Tibial artery (tissue), 4 donors: ENCODE results near the gene ALPI.

Experiments used
- DNase-seq, 2 donors: peaks; one replicate each; pipeline ENCODE4 v3.0.0-alpha.2; 2019
- H3K27ac ChIP-seq, 2 donors: fragments of 200-600 bp; sonication (generic) in 1 of 2; 1 replicate in 1 of 2; 2 replicates in 1 of 2; pipeline ENCODE4 v1.5.1; 2018 to 2019; ENCODE audit warnings: mild to moderate bottlenecking in 1 of 2
- H3K27me3 ChIP-seq, 2 donors: fragments of 200-600 bp; sonication (generic) in 1 of 2; one replicate each; pipeline versions ENCODE4 v1.5.1 to v1.6.0; 2016 to 2019
- H3K36me3 ChIP-seq, 3 donors: fragments of 200-600 bp; sonication (generic) in 2 of 3; one replicate each; pipeline ENCODE4 v1.5.1; 2016 to 2019; ENCODE audit warnings: mild to moderate bottlenecking in 2 of 3
- H3K4me1 ChIP-seq, 4 donors: fragments of 200-600 bp; sonication (generic) in 2 of 4; 1 replicate in 3 of 4; 2 replicates in 1 of 4; pipeline ENCODE4 v1.5.1; 2016 to 2019
- H3K4me3 ChIP-seq, 2 donors: fragments of 200-600 bp; sonication (generic) in 1 of 2; 1 replicate in 1 of 2; 2 replicates in 1 of 2; pipeline ENCODE4 v1.5.1; 2018 to 2019; ENCODE audit warnings: mild to moderate bottlenecking in 2 of 2
- H3K9me3 ChIP-seq, 3 donors: fragments of 200-600 bp; sonication (generic) in 1 of 3; one replicate each; pipeline ENCODE4 v1.5.1; 2016 to 2019
- intact Hi-C: fragments of 100-400 bp; cut with DNase I; formaldehyde crosslinking; loops from one replicate; pipeline ENCODE4 v1.15.0; 2023; ENCODE audit warnings: low total_unique reads
- TF ChIP-seq, protein P1 (sequence below), 2 experiments: fragments of 200-600 bp in 1 of 2; fragments of 450-650 bp in 1 of 2; IDR thresholded peaks; one replicate each; pipeline ENCODE4 v1.5.1; 2017 to 2019; ENCODE audit warnings: antibody characterized with exemption in 2 of 2, mild to moderate bottlenecking in 1 of 2, moderate library complexity in 1 of 2

Gene ALPI

DNA sequence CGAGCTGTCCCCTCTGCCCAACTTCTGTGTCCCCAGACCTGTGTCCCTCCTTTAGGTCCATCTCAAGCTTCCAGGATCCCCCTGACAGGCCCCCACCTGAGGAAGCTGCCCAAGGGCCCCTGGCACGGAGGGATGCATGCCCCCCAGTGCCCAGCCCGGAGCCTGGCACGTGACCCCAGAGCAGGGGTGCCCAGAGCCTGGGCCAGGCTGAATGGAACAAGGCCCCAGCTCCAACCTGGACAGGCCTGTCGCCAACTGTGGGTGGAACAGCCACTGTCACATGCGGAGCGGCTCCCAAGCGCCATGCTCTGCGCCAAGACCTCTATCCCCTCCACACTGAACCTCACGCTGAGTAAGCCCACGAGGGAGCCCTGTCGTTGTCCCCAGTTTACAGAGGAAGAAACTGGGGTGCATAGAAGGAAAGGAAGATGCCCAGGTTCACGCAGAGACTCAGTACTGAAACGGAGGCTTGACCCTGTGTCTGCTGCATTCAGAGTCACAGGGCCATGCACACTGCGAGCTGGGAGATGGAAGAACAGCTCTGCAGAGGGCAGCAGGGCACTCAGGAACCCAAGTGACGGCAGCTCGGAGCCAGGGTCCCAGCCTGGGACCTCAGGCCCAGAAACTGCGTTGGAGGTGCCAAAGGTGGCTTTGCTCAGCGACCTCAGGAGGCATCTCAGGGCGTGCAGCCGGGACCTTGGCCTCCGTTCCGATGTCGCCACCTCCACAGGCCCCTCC, 37.2 kb downstream of the ALPI start:
- Histone ChIP-seq H3K9me3 (no peaks in the 10 kb centered on the region), H3K4me1 (no peaks in the 10 kb centered on the region), H3K27ac (no peak overlapping the region), H3K27me3 (peaks cover 0 to 43% of the 10 kb centered on the region in 2 donors), H3K36me3 (no peaks in the 10 kb centered on the region), H3K4me3 (no peak overlapping the region)
- DNase-seq = no peak
- intact Hi-C loops = no loop called here
- TF ChIP-seq, protein P1, sequence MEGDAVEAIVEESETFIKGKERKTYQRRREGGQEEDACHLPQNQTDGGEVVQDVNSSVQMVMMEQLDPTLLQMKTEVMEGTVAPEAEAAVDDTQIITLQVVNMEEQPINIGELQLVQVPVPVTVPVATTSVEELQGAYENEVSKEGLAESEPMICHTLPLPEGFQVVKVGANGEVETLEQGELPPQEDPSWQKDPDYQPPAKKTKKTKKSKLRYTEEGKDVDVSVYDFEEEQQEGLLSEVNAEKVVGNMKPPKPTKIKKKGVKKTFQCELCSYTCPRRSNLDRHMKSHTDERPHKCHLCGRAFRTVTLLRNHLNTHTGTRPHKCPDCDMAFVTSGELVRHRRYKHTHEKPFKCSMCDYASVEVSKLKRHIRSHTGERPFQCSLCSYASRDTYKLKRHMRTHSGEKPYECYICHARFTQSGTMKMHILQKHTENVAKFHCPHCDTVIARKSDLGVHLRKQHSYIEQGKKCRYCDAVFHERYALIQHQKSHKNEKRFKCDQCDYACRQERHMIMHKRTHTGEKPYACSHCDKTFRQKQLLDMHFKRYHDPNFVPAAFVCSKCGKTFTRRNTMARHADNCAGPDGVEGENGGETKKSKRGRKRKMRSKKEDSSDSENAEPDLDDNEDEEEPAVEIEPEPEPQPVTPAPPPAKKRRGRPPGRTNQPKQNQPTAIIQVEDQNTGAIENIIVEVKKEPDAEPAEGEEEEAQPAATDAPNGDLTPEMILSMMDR (IDR thresholded peaks at IDR 0.05) = no peak

DNA sequence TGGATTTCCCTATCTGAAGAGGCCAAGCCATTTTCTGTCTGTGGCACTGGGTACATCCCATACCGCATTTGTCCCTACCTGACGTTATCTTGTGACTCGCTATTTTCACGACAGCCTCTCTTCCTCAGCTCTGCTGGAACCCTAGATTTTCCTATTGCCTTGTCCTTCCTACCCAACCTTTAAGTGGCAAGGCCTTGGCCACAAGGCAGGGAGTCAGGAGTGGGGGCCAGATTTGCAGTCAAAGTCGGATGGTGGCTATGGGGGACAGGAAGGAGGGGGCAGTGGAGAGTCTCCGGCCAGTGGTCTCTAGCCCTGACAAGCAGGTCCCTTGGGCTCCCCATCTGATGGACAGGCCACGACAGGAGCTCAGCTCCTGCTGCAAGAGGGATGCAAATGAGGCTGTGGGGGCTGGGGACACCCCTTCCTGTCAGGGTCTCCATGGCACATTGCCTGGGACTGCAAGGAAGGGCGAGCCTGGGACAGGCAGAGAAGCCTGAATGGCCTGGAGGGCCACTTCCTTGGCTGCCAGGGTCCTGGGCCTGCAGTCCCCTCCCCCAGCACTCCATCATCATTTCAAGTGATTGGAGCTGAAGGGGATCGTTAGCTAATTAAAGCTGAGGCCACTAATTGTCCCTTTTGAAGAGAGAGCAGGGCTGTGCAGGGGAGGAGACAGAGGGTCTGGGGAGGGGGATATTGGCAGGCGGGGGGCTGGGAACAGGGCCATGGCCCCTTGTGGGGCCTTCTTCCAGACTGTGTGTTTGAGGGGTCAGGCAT, 37.9 kb downstream of the ALPI start:
- intact Hi-C loops = no loop called here
- DNase-seq = no peak

DNA sequence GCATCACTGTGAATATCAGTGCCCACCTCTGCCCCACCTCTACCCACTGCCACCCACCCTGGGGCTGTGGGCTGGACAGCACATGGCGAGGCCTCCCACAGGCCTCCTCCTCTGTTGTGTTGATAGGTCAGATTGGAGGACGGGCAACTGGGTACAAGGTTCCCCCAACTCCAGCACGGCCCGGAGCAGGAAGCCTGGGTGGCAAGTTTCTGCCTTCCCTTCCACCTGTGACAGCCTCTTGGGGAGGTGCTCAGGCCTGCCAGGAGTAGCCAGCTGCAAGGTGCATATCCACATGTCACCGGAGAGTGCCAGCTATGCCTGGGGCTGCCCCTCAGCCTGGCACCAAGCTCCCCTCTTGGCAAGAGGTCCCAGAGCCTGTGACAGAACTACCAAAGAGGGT, 38.6 kb downstream of the ALPI start:
- H3K27ac ChIP-seq = no peak overlapping the region
- intact Hi-C loops = no loop called here
- no peak overlapping the region for H3K4me3 ChIP-seq
- no peaks in the 10 kb centered on the region for H3K36me3 ChIP-seq
- peaks cover 0 to 36% of the 10 kb centered on the region in 2 donors for H3K27me3 ChIP-seq
- no peaks in the 10 kb centered on the region for H3K4me1 ChIP-seq
- DNase-seq = no peak
- H3K9me3 ChIP-seq = no peaks in the 10 kb centered on the region
- TF ChIP-seq, protein P1 (IDR thresholded peaks at IDR 0.05) = no peak

More for the DNA sequence above, 37.9 kb downstream of the ALPI start:
- Histone ChIP-seq H3K9me3 (no peaks in the 10 kb centered on the region), H3K27ac (no peak overlapping the region), H3K4me1 (no peaks in the 10 kb centered on the region), H3K4me3 (no peak overlapping the region), H3K36me3 (no peaks in the 10 kb centered on the region), H3K27me3 (peaks cover 0 to 37% of the 10 kb centered on the region in 2 donors)
- TF ChIP-seq, protein P1 (IDR thresholded peaks at IDR 0.05) = no peak

DNA sequence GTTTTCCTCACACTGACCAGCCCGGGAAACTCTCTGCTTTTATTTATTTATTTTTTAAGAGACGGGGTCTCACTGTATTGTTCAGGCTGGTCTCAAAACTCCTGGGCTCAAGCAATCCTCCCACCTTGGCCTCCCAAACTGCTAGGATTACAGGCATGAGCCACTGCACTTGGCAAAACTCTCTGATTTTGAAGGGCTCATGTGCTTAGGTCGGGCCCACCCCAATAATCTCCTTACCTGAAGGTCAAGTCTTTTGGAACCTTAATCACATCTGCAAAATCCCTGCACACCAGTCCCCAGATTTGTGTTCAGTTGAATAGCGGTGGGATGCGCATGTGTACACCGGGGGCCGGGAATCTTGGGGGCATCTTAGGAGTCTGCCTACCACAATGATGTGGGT, 39.3 kb downstream of the ALPI start:
- TF ChIP-seq, protein P1 (IDR thresholded peaks at IDR 0.05) = no peak
- intact Hi-C loops = no loop called here
- no peaks in the 10 kb centered on the region for H3K4me1 ChIP-seq
- no peaks in the 10 kb centered on the region for H3K36me3 ChIP-seq
- no peak for DNase-seq
- peaks cover 0 to 34% of the 10 kb centered on the region in 2 donors for H3K27me3 ChIP-seq
- no peaks in the 10 kb centered on the region for H3K9me3 ChIP-seq
- H3K27ac ChIP-seq = no peak overlapping the region
- H3K4me3 ChIP-seq = no peak overlapping the region

DNA sequence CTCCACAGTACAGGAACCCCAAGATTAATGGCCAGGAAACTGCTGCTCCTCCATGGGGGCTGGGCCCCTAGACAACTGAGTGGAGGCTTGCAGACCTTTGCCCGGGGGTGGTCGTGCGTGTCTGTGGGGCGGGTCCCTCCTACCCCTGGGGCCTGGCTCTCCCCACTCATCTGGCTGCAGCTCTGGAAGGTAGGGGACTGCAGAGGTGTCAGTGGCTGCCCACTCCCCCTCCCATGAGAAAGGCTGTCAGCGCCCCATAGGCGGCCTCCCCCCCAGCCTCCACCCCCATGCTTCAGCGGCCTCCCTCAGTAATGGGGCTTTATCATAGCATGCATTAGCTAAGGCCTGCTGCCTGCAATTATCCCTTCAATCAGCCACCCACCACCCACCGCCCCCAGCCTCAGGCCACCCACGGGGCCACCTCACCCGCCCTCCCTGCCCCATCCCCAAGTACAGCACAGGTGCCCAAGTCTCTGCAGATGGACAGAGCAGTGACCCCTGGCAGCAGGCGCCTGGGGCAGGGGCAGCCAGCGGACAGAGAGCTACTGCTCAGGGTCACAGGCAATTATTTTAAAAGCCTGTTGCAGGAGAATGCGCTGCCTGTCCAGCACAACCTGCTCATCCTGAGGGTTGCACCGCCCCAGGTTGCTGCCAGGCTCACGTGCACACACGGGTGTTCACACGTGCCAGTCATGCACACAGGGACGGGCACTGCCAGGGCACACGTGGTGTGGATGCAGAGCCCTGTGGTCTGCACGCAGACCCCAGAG, 40.7 kb downstream of the ALPI start:
- no peaks in the 10 kb centered on the region for H3K4me1 ChIP-seq
- no peaks in the 10 kb centered on the region for H3K36me3 ChIP-seq
- no peak overlapping the region for H3K27ac ChIP-seq
- H3K9me3 ChIP-seq = no peaks in the 10 kb centered on the region
- DNase-seq = no peak
- TF ChIP-seq, protein P1 (IDR thresholded peaks at IDR 0.05) = no peak
- intact Hi-C loops = no loop called here
- H3K4me3 ChIP-seq = no peak overlapping the region
- H3K27me3 ChIP-seq = peaks cover 0 to 35% of the 10 kb centered on the region in 2 donors
